HUES6 (cell line): ENCODE measurements around the gene SBK3.

Experiments
- H3K27ac ChIP-seq: 2 replicates; pipeline ENCODE4 v1.7.0; 2013; ENCODE audit warnings: low read depth, mild to moderate bottlenecking, low read length, inconsistent platforms
- H3K27me3 ChIP-seq: 2 replicates; pipeline ENCODE4 v1.6.1; 2013; ENCODE audit warnings: low read length; ENCODE audit not compliant: control insufficient read depth, insufficient read depth
- H3K36me3 ChIP-seq: 2 replicates; pipeline ENCODE4 v1.6.1; 2013; ENCODE audit warnings: low read length; ENCODE audit not compliant: control insufficient read depth, insufficient read depth
- H3K4me1 ChIP-seq: 2 replicates; pipeline ENCODE4 v1.6.1; 2013; ENCODE audit warnings: low read length; ENCODE audit not compliant: control insufficient read depth, insufficient read depth
- H3K4me3 ChIP-seq: 2 replicates; pipeline ENCODE4 v1.5.1; 2013; ENCODE audit warnings: low read depth, low read length
- H3K9ac ChIP-seq: one replicate; pipeline ENCODE4 v1.6.1; 2013; ENCODE audit warnings: mild to moderate bottlenecking, low read length
- H3K9me3 ChIP-seq: 2 replicates; pipeline ENCODE4 v1.6.1; 2013; ENCODE audit warnings: low read depth, low read length; ENCODE audit not compliant: control insufficient read depth, insufficient read depth

Gene SBK3

DNA sequence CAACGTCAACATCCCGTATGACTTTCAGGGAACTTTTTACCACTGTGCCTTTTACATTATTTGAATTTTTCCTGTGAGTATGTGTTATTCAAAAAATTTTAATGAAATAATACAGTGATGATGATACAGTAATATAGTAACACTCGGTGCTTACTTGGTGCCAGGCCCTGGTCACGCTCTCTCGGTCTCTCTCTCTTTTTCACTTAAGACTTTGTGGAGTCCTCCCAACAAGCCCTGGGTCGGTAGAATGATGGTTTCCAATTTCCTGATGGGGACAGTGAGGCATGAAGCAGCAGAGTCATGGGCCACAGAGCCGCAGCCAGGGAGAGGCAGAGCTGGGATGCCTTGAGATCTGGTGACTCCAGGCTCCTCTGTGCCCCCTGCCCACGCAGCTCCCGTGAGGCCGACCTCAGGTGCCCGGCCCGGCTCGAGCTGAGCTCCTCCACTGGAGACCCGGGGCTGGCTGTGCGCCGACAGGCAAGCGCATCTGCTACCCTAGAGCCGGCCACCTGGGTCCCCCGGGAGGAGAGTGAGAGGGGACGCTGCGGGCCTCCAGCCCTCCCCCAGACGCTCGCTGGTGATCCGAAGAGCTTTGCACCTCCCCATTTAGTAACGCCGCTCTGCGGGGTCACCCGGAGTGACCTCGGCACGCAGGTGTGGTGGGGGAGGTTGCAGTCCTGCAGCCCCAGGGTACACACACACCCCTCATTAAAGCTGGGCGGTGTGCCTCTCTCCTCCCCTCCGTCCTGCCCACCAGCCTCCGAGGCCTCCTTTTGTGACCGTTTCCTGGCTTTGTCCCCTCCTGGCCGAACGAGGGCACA lies 4.4 kb upstream of the SBK3 start:
- peak overlapping the region; percentile 13; the same call in 1 of the 2 replicates for H3K27ac ChIP-seq
- peak overlapping the region; percentile 63 for H3K9ac ChIP-seq
- H3K27me3 ChIP-seq, result peaks cover 13% of the 10 kb centered on the region; the same call in 1 of the 2 replicates
- no peaks in the 10 kb centered on the region for H3K36me3 ChIP-seq
- peak overlapping the region; percentile 52 for H3K4me3 ChIP-seq
- H3K4me1 ChIP-seq, result peaks cover 44% of the 10 kb centered on the region
- H3K9me3 ChIP-seq, result no peaks in the 10 kb centered on the region

DNA sequence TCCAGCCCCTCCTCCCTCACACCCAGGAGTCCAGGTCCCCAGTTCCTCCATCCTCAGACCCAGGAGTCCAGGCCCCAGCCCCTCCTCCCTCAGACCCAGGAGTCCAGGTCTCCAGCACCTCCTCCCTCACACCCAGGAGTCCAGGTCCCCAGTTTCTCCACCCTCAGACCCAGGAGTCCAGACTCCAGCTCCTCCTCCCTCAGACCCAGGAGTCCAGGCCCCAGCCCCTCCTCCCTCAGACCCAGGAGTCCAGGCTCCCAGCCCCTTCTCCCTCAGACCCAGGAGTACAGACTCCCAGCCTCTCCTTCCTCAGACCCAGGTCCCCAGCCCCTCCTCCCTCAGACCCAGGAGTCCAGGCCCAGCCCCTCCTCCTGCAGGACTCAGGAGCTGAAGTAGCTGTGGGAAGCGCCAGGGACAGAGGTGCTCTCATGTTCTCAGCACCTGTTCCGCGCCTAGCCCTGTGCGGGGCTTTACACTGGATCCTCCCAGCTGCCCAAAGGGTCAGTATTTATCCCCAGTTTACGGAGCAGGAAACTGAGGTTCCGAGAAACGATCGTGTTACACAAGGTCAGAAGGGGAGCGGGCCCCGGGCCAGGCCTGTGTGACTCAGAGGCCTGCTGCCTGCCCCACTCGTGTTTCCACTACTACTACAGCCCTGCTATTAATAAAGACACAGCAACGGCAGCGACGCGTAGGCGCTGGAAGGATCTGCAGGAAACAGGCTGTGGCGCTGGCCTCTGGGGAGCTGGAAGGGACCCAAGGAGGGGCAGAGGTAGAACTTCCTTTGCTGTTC lies 1.7 kb upstream of the SBK3 start:
- no peaks in the 10 kb centered on the region for H3K9me3 ChIP-seq
- no peaks in the 10 kb centered on the region; the same call in 1 of the 2 replicates for H3K27me3 ChIP-seq
- H3K9ac ChIP-seq, result no peak overlapping the region
- H3K27ac ChIP-seq, result no peak overlapping the region
- H3K4me3 ChIP-seq, result no peak overlapping the region
- H3K36me3 ChIP-seq, result no peaks in the 10 kb centered on the region
- peaks cover 33% of the 10 kb centered on the region for H3K4me1 ChIP-seq

DNA sequence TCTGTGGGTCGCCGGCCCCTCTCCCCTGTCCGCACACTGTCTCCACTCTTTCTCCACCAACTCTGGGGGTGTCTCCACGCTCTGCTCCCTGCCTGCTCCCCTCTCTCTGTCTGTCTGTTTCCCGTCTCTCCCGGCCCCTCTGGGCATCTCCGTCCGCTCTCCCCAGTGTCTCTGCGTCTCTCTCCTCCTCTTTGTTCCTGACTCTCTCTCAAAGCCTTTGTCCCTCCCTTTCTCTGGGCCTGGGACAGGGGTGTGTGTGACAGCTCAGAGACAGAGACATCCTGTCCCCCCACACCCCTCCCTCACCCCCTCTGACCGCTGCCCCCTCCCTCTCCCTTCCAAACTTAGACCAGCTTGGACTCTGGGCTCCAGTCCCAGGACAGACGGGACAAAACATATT lies 668 bp upstream of the SBK3 start:
- H3K4me1 ChIP-seq, result peaks cover 33% of the 10 kb centered on the region
- no peaks in the 10 kb centered on the region for H3K9me3 ChIP-seq
- no peak overlapping the region for H3K9ac ChIP-seq
- H3K27ac ChIP-seq, result no peak overlapping the region
- H3K36me3 ChIP-seq, result no peaks in the 10 kb centered on the region
- no peak overlapping the region for H3K4me3 ChIP-seq
- no peaks in the 10 kb centered on the region; the same call in 1 of the 2 replicates for H3K27me3 ChIP-seq

DNA sequence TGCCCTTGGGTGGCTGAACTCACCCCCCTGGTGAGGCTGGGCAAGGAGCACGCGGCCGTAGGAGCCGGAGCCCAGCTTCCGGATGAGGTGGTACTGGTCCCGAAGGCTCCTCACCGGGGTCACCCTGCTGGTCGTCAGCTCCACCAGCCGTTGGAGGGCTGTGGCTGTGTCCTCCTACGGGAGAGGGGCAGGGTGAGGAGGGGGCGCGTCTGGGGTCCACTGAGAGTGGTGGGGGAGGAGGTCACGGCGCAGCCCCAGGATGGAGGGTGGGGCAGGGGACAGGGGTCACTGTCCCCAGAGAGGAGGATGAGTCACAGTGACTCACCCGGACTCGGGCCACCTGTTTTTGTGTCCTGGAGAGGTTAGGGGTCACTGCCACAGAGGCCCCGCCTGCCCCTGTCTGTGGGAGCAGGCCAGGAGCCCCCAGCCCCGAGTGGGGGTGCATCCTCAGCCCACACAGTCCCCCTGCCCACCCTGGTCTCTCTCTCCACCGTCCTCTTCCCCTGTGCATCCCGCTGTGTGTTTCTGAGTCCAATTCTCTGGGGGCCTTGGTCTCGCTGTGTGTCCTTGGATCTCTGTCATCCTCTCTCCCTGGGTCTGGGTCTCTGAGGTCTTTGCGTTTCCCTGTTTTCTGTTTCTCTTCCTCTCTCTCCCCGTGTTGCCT lies 435 bp downstream of the SBK3 start:
- Histone ChIP-seq H3K4me3 (no peak overlapping the region), H3K36me3 (no peaks in the 10 kb centered on the region), H3K4me1 (peaks cover 28% of the 10 kb centered on the region), H3K27ac (no peak overlapping the region), H3K27me3 (no peaks in the 10 kb centered on the region; the same call in 1 of the 2 replicates), H3K9ac (no peak overlapping the region), H3K9me3 (no peaks in the 10 kb centered on the region)

DNA sequence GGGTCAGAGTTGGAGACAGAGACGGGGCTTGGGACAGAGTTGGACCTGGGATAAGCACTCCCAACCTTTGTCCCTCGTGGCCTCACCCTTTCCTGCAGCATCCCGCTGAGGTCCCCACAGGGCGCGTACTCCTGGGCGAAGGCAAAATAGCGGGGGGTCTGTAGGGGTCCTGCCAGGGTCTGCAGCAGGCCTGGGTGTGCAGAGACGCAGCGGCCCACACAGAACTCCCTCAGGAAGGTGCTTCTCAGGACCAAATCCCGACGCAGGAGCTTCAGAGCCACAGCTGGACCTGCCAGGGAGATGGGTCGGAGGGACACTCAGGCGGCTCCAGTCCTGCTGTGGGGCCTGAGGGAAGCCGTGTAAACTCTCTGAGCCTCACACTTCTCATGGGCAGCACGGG lies 1.3 kb downstream of the SBK3 start:
- Histone ChIP-seq H3K9me3 (no peaks in the 10 kb centered on the region), H3K4me3 (no peak overlapping the region), H3K4me1 (peaks cover 23% of the 10 kb centered on the region), H3K9ac (no peak overlapping the region), H3K36me3 (no peaks in the 10 kb centered on the region), H3K27ac (no peak overlapping the region), H3K27me3 (no peaks in the 10 kb centered on the region; the same call in 1 of the 2 replicates)

DNA sequence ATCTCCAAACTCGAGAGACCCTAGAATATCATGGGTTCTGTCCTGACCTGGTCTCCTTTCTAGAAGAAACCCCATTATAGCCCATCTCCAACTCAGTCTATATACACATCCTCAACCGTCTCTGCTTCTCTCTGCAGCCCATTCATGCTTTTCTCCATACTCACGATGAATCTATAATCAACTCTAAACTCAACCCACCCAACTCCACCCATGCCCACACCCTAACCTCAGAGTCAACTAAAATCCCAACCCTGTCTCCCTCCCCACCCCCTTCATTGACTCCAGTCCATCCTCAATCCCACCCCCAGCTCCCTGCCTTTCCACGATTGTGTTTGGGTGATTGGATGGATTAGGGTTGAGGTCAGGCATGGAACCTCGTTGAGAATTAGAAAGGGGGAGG lies 1.8 kb downstream of the SBK3 start:
- no peak overlapping the region for H3K4me3 ChIP-seq
- H3K27ac ChIP-seq, result no peak overlapping the region
- no peaks in the 10 kb centered on the region; the same call in 1 of the 2 replicates for H3K27me3 ChIP-seq
- H3K36me3 ChIP-seq, result no peaks in the 10 kb centered on the region
- H3K4me1 ChIP-seq, result peaks cover 23% of the 10 kb centered on the region
- no peaks in the 10 kb centered on the region for H3K9me3 ChIP-seq
- H3K9ac ChIP-seq, result no peak overlapping the region

DNA sequence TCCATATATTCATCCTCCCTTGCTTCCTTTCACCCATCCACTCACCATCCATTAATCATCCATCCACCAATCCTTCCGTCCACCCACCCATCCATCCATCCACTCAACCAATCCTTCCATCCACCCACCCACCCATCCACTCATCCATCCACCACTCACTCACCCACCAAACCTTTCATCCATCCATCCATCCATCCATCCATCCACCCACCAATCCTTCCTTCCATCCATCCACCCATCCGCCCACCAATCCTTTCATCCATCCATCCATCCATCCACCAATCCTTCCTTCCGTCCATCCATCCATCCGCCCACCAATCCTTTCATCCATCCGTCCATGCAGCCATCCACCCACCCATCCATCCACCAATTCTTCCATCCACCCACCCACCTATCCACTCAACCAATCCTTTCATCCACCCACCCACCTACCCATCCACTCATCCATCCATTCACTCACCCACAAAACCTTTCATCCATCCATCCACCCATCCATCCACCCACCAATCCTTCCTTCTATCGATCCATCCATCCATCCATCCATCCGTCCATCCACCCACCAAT lies 3.0 kb downstream of the SBK3 start:
- H3K27me3 ChIP-seq, result no peaks in the 10 kb centered on the region; the same call in 1 of the 2 replicates
- H3K36me3 ChIP-seq, result no peaks in the 10 kb centered on the region

DNA sequence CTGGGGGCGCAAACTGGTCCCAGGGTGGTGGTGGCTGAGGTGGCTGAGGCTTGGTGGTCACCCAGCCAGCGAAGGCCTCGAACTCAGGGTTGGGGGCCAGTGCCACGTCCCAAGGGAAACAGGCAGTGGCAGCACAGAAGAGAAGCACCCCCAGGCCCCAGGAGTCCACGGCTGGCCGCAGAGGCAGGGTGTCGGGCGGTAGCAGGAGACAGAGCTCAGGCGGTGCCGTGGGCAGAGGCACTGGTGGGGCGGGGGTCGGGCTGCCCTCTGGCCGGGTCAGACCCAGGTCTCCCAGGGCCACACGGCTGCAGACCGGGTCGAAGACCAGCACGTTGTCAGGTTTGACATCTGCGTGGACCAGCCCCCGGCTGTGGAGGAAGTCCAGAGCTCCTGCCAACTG lies 4.3 kb downstream of the SBK3 start:
- Histone ChIP-seq H3K9ac (no peak overlapping the region), H3K27ac (no peak overlapping the region), H3K9me3 (no peaks in the 10 kb centered on the region), H3K36me3 (no peaks in the 10 kb centered on the region), H3K4me3 (no peak overlapping the region), H3K4me1 (peaks cover 22% of the 10 kb centered on the region), H3K27me3 (no peaks in the 10 kb centered on the region; the same call in 1 of the 2 replicates)

More for the DNA sequence above, 3.0 kb downstream of the SBK3 start:
- Histone ChIP-seq H3K4me3 (no peak overlapping the region), H3K9ac (no peak overlapping the region), H3K4me1 (peaks cover 26% of the 10 kb centered on the region), H3K9me3 (no peaks in the 10 kb centered on the region), H3K27ac (no peak overlapping the region)

DNA sequence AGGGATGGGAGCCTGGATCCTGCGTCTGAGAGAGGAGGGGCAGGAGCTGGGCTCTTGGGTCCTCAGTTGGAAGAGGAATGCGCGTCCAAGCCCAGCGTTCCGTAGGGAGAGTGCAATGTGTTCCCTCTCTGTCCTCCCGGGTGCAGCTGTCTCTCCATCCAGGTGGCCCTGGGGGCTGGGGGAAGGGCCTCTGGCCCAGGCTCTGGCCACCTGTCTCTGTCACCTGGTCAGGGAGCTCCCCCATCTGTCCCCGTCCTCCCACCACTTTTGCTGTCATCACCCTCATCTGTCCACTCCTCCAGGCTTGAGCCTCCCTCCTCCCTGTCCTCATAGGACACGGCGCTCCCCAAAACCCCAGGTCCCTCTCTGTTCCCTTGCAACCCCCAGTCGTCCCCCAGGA lies 4.7 kb downstream of the SBK3 start:
- Histone ChIP-seq H3K9ac (no peak overlapping the region), H3K9me3 (no peaks in the 10 kb centered on the region), H3K27ac (no peak overlapping the region), H3K27me3 (no peaks in the 10 kb centered on the region; the same call in 1 of the 2 replicates), H3K36me3 (no peaks in the 10 kb centered on the region), H3K4me1 (peaks cover 18% of the 10 kb centered on the region), H3K4me3 (no peak overlapping the region)

DNA sequence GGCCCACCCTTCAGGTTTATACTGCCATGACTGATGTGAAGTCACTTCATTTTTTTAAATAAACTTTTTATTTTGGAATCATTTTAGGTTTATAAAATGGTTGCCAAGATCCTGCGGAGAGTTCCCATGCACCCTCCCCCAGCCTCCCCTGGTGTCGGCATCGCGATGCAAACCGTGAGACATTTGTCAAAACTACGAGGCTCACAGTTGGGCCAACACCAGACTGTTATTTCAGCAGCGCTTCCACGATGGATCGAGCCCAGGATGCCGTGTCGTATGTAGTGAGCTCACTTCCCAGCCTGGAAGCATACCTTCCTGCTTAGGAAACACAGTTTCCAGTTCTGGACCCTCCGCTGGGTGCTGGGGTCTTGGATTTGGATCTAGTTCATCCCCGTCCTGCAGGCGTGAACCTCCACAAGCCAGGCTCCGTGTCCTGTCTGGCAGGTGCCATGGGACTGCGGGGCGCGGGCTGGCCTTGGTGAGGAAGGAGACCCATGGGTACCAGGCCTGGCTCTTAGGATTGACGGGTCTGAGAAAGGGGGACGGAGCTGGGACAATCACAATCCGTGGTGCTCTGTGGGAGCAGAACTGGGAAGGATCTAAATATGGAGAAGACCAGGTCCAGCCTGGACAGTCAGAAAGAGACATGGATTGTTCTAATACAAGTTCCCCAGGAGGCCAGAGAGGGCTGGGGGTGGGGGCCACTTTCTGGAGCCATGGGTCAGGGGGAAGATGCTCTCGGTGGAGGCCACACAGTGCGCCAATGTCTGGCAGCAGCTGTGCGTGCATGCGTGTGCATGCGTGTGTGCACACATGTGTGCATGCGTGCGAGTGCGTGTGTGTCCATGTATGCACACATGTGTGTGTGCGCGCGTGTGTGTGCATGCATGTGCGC lies 6.0 kb downstream of the SBK3 start:
- peaks cover 14% of the 10 kb centered on the region for H3K4me1 ChIP-seq
- H3K27ac ChIP-seq, result no peak overlapping the region
- no peaks in the 10 kb centered on the region for H3K9me3 ChIP-seq
- H3K27me3 ChIP-seq, result no peaks in the 10 kb centered on the region; the same call in 1 of the 2 replicates
- H3K36me3 ChIP-seq, result no peaks in the 10 kb centered on the region
- H3K4me3 ChIP-seq, result no peak overlapping the region
- no peak overlapping the region for H3K9ac ChIP-seq
